ENCODE results near the gene OR7A5.

DNA sequence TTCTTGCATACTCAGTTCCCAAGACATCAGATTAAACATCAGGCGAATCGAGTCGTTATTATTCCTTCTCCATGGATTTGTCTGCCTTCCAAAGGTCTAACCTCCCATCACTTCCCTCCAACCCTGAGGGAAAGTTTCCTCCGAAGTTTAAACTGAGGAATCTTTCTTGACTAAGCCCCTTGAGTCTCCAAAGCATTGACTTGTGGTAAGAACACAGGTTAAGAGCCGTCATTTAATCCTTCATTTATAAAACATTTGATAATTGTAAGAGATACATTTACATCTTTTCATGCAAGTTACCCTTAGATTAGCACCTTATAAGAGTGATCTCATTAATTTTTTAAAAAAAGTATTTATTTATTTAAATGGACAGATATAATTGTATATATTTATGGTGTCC is 13.8 kb upstream of the OR7A5 start, which contains the start of gene OR7A10:
- TF ChIP-seq CTCF (IDR thresholded peaks at IDR 0.05), result no peak
- no peak for TF ChIP-seq POLR2A (IDR thresholded peaks at IDR 0.05)
